Fibroblast of gingiva (primary cell): Measurements from ENCODE around the gene TMEM204.

Experiments
- DNase-seq: peaks from one replicate; pipeline ENCODE4 v3.0.0-alpha.2; 2011; ENCODE audit warnings: low read depth

The TMEM204 gene

DNA sequence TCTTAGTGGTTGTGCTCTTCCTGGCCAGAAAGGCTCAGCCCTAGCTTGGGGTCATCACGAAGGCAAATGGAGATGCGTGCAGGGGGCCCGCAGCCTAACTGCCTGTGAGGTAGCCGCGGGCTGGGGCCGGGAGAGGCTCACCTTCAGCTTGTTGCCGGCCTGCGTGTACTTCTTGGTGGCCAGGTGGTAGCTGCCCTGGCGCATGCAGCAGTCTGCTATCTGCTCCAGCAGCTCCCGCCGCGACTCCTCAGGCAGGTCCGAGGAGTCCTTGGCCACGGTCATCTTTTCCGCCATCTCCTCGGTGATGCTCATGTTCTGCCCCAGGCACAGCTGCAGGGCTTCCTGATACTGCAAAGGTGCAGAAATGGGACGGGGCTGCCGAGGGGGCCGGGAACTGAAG, 13.0 kb upstream of the TMEM204 start:
- DNase-seq = no peak

DNA sequence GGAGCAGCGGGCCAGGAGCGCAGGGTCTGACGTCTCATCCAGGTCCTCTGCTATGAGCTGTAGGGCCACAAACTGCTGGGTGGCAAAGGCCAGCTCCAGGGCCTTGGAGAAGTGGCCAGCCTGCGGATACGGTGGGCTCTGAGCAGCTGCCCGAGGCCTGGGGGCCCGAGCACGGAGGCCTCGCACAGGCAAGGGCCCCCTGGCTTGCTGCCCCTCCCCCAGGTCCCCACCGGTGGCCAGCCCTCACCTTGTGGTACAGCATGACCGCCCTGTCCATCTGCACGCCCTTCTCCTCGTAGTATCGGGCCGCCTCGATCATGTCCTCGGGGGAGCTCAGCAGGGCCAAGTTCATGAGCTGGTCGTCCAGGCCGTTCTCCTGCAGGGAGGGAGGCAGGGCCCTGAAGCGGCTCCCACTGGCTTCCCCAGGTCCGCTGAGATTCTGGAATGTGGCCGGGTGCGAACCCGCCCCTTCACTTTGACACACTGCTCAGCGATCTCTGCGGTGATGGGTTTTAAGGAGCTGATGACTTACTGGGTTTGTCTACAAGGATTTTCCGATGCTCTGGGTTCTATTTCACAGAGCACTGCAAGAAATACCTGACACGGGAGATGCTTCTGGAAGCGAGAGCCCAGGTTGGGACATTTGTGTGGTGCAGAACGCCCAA, 9.8 kb upstream of the TMEM204 start:
- no peak for DNase-seq

DNA sequence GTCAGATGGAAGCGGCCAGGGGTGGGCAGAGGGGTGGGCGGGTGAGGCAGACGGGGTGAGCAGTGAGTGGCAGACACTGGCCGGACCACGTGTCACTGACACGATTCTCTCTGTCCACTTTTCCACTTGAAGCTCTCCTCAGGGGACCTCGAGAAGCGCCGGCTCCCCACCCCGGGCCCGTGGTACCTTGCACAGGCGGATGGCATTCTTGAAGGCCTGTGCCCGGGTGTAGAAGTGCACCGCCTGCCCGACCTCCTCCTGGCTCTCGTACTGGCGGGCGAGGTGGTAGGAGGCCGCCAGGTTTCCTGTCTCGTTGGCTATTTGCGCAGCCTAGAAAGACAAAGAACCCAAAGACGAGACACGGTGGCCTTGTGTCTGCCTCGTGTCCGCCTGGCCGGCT, 9.1 kb upstream of the TMEM204 start:
- DNase-seq = no peak

DNA sequence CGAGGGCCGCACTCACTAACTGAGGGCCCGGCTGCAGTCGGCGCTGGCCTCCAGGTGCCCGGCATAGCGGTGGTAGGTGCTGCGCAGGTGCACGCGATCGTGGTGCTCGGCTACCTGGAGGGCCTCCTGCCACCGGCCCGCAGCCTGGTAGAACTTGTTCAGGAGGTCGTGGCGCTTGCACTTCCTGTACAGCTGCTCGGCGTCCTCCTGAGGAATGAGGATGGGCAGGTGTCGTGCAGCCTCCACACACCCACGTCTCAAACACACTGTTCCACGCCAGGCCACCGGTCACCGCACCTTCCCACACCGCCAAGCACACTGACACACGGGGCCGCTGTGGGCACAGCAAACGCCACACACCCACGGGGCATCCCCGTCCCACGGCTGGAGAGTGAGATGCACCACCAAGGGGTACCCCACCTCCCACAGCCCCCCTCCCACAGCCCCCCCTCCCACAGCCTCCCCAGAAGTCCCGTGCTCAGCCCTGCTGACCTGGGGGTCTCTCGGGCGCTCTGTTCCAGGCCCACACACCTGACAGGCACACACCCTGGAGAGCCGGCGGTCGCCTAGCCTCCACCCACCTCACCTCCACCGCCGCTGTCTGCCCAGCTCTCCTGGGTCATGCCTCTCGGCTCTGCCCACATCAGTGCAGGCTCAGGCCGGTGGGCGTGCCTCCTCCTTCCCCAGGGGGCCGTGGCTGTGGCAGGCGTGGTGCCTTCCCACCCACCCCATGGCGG, 7.4 kb upstream of the TMEM204 start:
- DNase-seq = no peak

DNA sequence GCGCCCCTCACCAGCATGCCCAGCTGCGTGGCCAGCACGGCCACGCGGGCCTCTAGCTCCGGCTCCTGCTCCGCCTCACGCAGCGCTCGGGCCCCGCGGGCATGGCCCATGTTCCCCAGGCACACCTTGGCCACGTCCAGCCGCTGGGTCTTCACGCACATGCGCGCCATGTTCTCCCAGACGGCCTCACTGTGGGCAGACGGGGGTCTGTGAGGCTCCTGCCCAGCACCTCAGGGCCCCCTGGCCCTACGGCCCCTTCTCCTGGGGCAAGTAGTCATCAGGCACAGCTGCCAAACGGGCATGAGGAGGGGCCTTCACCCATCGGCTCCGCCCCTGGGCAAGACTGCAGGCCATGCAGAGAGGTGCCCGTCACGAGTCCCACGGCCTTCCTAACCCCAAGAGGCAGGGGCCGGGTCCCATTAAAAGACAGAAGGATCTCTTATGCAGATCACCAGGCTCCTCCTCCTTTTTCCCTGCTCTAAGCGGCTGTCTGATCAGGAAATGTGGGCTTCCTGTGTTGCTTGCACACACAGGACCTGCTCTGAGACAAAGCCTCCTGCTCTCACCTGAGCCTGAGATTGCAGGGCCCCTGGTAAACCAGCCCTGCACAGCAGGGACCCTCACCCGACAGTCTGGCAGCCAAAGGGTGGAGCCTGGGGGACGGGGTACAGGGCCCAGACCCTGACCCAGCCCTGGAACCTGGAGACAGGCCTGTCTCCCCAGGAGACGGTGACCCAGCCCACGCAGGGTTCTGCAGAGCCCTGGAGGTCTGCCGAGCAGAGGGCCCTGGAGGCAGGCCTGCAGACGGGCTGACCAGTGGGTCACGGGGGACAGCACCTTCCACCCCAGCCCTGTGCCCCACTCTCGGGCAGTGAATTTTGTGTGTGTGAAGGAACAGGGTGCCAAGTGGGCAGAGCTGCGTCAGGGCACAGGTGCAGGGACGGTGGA, 6.6 kb upstream of the TMEM204 start:
- DNase-seq = no peak

DNA sequence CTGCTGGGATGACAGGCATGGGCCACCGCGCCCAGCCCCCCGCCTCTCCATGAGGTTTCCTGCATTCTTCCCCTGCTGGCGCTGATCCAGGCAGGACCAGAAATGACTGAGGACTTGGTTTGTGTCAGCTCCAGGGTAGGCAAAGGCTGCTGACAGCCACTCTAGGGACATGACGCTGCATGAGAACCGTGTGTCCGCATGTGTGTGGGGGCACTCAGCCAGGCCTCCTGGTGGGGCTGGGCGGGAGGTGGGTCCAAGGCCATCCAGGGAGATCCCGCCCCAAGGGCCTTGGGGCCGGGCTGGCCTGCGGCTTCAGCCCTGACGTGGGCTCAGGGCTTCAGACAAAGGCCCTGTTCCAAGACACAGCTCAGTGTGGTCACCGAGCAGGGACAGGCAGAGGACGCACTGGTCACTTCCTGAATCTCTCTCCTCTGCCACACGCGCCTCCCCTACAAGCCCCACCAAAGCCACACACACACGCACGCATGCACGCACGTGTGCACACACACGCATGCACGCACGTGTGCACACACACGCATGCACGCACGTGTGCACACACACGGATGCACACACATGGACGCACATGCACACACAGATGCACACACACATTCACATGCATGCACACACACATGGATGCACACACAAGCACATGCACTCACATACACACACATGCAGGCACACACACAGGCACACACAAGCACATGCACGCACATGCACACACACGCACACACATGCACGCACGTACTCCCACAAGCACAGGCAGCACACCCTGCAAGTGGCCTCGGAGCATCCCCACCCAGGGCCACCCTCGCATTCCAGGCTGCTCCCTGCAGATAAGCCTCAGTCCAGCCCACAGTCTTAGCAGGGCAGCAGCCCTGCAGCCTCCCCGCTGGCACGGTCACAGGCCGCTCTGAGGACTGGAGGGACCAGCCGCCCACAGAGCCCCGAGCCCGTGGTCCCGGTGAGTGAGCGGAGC, 5.3 kb upstream of the TMEM204 start:
- DNase-seq = peak; percentile 39

DNA sequence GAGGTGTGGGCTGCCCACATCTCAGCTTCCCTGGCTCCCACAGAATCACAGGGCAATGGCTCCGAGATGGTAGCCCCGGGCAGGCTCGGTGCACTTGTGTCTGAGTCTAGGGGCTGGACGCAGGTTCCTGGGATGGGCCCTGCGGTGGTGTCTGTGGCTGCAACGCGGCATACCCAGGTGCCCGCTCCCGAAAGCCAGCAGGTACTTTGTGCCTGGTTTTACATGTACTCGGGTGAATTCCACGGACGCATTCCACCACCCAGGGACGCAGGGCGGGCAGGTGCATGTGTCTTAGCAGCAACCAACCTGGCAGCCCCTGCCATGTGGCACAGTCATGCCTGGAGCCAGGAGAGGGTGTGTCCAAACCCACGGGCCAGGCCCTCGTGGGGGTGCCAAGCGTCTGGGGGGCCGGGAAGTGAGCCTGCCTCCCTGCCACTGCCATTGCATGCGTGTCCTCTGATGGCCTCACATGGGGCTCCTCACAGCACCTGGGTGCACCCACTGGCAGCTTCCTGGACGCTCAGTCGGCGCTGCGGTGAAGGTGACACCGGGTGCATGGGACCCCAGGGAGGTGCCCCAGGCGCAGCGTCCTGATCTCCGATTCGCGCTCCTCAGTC, 4.4 kb upstream of the TMEM204 start:
- no peak for DNase-seq

DNA sequence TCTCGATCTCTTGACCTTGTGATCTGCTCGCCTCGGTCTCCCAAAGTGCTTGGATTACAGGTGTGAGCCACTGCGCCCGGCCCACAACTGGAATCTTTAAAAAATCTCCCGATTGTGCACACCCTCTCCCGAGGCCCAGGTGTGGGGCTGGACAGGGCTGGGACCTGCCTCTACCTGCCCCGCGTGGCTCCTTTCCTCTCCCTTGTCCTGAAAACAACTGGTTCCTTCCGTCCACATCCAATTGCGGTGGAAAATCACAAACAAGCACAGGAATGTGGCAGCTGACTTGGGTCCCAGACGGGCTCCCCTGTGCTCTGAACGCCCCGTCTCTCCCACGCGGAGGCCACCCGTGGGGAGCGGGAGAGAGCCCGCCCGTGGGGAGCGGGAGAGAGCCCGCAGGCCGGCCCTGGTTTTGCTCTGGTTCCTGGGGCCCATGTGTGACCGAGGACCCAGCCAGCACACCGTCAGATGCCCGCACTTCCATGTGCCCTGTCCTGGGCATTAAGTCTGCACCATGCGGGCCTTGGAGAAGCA, 3.0 kb upstream of the TMEM204 start:
- DNase-seq = no peak

DNA sequence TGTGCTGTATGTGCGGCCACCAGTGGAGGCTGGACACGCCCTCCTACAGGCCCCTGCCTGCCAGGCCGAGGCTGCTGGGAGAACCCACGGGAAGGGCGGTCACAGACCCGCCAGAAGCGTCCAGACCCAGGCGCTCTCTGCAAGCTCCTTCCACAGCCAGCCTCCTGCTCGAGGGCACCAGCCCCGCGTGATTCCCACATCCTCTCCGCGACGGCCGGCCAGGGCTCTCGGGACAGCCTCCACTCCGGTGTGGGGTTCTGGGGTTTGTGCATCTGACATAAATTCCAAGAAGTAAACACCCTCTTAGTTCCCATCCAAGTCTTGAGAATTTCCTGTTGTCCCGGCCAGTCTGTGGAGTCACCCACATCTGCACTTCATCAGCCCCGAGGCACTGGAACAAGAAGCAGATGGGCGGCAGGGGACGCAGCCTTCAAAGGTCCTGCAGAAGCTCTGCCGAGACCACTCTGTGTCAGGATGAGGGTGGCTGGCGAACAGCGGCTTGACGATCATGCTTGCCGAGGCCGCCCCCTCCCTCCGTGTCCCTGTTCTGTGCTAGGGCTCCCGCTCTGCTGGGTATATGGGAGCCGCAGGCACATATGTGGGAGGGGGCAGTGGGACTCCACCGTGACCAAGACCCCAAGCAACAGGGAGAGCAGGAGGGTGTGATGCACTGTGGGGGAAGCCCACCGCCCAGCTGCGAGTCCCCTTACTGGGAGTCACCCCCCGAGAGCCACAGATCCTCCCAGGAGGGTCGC, 2.4 kb upstream of the TMEM204 start:
- peak; percentile 94 for DNase-seq

DNA sequence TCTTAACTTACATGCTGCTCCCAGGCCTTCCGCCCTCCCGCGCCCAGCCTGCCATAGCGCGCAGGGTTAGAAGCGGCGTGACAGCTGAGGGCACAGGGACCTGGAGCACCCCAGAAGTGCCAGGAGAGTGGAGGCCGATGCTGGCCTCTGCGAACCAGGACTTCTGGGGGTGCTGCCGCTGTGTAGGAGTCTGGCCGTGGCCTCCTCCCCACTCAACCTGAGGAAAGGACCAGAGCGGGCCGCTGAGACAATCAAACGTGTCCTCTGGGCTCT, 1.9 kb upstream of the TMEM204 start:
- DNase-seq = no peak

DNA sequence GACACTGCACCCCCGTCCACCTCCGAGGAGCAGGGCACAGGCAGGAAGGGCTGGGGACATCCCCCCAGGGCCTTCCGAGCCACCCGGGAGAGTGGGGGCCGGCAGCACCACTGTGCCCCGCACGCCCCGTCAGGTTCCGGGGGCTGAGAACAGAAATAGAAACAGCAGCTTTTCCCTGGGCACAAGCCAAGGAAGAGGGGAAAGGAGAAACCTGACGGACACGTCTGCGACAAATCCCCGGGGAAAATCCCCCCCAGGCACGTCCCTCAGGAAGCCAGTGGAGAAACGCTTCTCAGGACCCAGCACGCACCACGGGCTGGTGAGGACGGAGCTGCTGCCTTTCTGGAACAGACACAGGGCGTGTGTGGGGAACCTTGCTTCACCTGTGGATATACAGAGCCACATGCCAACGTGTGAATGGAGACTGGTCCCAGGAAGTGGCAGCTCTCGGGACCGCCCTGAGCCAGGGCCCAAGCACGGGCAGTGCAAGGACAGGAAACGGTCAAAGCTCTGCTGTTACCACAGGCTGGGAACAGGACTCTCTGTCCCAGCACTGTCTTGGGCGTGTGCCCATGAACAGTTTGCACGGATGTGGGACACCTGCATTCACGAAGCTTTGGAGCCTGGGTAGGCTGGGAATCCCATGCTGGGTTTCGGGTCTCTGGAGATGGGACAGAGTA, 1.2 kb upstream of the TMEM204 start:
- DNase-seq = peak; percentile 64

DNA sequence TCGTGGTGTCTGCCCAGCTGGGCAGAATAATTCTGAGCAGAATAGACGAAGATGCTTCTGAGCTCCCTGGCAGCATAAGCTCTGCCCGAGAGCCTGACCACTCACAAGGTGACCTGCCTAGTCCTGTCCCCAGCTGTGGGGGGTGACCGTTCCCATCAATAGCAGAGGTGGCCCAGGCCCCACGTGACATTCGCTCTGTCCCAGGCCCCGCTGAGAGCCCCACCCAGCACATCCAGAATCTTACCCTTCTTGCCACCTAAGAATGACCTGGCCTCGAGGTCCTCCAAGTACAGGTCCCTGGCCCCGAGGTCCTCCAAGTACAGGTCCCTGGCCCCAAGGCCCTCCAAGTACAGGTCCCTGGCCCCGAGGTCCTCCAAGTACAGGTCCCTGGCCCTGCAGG, 695 bp upstream of the TMEM204 start:
- DNase-seq = no peak

DNA sequence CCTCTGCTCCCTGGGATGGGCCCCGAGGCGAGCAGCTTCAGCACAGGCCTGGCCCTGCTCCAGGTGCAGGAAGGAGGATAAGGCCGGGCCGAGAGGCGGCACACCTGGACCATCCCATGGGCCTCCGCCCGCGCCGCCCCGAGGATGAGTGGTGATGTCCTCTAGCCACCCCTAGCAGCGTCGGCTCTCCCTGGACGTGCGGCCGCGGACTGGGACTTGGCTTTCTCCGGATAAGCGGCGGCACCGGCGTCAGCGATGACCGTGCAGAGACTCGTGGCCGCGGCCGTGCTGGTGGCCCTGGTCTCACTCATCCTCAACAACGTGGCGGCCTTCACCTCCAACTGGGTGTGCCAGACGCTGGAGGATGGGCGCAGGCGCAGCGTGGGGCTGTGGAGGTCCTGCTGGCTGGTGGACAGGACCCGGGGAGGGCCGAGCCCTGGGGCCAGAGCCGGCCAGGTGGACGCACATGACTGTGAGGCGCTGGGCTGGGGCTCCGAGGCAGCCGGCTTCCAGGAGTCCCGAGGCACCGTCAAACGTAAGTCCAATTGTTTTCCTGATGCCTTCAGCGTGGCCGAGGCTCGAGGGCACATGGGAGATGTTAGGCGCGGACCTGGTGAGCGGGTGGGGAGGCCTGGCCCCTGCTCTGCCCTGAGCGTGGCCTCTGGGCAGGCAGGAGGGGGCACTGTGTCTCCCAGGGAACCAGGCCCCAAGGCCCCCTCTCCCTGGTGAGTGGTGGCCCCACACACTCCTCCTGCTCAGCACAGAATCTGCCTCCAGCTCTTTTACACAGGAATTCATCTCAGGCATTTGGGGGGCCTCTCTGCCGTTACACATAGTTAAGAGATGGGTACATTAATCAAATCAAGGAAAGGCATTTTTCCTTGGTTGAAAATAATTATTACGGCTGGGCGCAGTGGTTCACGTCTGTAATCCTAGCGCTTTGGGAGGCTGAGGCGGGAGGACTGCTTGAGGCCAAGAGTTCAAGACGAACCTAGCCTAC, 855 bp downstream of the TMEM204 start:
- no peak for DNase-seq

DNA sequence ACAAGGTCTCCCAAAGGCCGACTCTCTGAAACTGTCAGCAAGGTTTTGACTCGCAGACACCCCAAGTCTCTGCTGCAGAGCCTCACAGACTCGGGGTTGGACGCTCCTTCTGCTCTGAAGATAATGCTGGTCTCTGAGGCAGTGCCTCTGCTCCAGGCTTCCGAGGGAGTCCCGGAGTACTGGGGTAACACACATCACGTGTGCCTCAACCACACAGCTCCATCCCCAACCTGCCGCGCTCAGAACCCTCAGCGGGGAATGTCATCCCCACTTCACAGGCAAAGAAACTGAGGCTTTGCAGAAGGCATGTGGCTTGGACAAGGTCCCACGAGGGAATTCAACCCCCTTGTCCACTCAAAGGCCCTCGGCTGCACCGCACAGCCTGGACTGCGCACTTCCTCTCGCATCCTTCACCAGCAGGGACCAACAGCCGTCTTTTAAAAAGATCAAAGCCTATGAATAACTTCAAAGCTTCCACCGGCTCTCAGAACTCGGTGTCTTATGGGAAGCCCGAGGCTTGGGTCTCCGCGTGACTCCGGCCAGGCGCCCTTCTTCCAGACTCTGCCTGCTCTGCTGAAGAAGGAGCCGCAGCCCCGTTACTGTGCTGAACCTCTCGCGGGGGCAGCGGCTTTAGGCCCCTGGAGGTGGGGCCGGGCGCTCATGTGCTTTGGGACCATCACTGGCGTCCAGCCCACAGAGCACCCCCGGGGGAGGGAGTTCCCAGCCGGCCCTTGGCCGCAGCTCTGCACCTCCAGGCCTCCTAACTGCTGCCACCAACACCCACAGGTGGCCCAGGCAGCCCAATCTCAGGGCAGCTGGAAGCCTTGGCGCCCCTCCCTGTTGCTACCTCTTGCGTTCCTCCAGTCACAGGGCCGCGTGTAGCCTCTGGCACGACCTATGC, 2.2 kb downstream of the TMEM204 start:
- DNase-seq = peak; percentile 34

DNA sequence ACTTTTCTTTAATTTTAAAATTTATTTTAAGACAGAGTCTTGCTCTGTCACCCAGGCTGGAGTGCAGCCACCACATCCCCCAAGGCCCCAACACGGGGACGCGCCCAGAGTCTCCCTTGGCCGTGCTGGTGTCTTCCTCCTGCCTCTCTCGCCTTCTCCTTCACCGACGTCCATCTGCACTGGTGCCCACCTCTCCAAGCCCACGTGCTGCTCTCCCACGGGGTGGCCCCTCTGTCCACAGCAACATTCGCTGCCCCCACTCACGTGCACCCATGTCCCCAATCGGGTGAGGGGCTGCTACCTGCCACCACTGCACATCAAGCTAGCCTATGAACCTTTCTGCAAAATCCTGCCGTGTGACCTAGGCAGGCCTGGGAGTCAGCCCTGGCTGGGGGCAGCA, 3.1 kb downstream of the TMEM204 start:
- DNase-seq = no peak

DNA sequence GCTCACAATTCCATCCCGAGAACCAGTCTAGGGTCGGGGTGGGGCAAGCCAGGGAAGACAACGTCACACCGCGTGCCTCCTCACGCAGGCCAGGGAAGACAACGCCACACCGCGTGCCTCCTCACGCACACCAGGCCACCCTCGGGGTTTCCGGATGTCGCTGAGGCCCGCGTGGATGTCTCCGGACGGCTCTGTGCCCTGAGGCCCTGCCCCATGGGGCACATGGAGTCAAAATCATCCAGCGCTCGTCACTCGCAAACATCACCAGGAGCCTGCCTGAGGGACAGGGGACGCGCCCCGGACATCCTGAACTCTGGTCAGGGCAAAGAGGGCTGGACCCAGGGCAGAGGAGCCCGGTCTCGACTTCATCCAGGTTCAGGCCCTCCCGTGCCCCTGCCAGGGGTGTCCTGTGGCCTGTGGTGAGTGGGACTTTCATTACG, 3.7 kb downstream of the TMEM204 start:
- no peak for DNase-seq

DNA sequence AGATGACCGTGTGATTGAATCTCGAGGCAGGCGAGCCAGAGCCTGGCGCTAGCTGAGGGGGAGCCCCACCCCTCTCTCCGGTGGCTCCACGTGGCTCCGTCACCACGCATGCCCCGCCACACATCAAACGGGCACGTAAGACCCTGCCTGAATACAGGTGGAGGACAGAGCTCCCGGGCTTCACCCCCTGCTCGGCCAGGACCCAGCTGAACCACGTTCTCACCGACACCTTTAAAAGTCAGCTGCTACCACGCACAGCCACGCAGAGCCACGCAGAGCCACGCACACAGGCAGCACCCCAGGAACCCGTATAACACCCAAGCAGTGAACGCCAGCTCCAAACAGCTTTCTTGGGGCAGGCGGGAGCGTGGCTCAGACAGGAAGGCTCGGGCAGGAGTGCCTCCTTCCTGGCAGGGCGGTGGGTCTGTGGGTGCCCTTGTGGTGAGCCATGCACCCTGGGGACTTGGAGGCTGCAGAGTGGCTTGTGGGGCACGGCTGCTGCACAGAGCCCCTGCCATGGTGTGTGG, 4.4 kb downstream of the TMEM204 start:
- DNase-seq = no peak
